Right lobe of liver (tissue), 4 donors: ENCODE data around the gene MYH9.

ENCODE experiments used
- POLR2A ChIP-seq: fragments of 450-650 bp; IDR thresholded peaks from one replicate; pipeline ENCODE4 v1.6.1; 2017; ENCODE audit warnings: antibody characterized with exemption, mild to moderate bottlenecking
- TF ChIP-seq, protein P1 (sequence below), 4 donors: fragments of 200-600 bp in 3 of 4; fragments of 450-650 bp in 1 of 4; IDR thresholded peaks; one replicate each; pipeline versions ENCODE4 v1.5.1 to v1.8.0; 2016 to 2022; ENCODE audit warnings: antibody characterized with exemption in 4 of 4, mild to moderate bottlenecking in 2 of 4
- donor health status: DM: no; HTN: no; CAD: no.
- donor health status: DM: no; HTN: no; CAD: no.
- donor health status: DM: no; HTN: yes; CAD: no.

DNA sequence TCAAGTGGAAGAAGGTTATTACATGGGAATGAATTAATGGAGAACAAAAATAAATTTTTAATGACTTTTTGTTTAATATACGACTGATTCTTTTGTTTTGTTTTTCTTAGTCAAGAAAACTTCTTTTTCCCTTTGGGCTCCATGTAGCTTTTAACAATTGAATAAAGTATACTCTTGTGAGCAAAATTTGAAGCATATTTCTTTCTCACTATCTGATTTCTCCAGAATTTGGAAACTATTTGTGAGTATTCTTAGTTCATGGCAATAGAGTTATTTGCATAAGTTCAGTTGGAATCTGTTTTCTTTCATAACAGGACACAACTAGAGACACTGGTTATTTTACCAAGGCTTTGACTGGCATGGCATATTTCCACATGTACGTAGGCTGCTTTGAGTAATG is 138.6 kb downstream of the MYH9 start:
- TF ChIP-seq, protein P1, sequence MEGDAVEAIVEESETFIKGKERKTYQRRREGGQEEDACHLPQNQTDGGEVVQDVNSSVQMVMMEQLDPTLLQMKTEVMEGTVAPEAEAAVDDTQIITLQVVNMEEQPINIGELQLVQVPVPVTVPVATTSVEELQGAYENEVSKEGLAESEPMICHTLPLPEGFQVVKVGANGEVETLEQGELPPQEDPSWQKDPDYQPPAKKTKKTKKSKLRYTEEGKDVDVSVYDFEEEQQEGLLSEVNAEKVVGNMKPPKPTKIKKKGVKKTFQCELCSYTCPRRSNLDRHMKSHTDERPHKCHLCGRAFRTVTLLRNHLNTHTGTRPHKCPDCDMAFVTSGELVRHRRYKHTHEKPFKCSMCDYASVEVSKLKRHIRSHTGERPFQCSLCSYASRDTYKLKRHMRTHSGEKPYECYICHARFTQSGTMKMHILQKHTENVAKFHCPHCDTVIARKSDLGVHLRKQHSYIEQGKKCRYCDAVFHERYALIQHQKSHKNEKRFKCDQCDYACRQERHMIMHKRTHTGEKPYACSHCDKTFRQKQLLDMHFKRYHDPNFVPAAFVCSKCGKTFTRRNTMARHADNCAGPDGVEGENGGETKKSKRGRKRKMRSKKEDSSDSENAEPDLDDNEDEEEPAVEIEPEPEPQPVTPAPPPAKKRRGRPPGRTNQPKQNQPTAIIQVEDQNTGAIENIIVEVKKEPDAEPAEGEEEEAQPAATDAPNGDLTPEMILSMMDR (IDR thresholded peaks at IDR 0.05): no peak
- TF ChIP-seq POLR2A: no peak
